Activated CD8-positive, alpha-beta T cell treated with anti-CD3 and anti-CD28 coated beads, Interleukin-2, amount 10 ng/mL, durations not matched to agents 7 days and 5 days (primary cell): ENCODE results near the gene COPS6. TPM values are rescaled to one million over a fixed set of nuclear protein-coding genes. Genes with fewer than 3 reads are reported as not detected.

Experiments used
- ATAC-seq: fragments of 150-1000 bp; cut with Tn5 transposase; one replicate; pipeline ENCODE4 v1.10.0; 2021; ENCODE audit warnings: moderate library complexity
- CTCF ChIA-PET: fragments of 350-600 bp; sonication (Branson Sonifier 250); formaldehyde crosslinking; loops from one replicate; lab custom pipeline; 2021; ENCODE audit warnings: antibody characterized with exemption; lab: Charles Lee
- POLR2A ChIA-PET: fragments of 350-600 bp; sonication (Branson Sonifier 250); formaldehyde crosslinking; loops from one replicate; lab custom pipeline; 2021; ENCODE audit warnings: antibody characterized with exemption; lab: Charles Lee
- DNase-seq: peaks from one replicate; pipeline ENCODE4 v3.0.0-alpha.2; 2020
- H3K27ac Mint-ChIP-seq: one replicate; pipeline ENCODE4 v1.8.0; 2021; ENCODE audit warnings: mild to moderate bottlenecking, mixed read lengths
- H3K27me3 Mint-ChIP-seq: one replicate; pipeline ENCODE4 v1.8.0; 2021; ENCODE audit warnings: low read depth, mixed read lengths
- H3K36me3 Mint-ChIP-seq: one replicate; pipeline ENCODE4 v1.8.0; 2021; ENCODE audit warnings: low read depth, mixed read lengths
- H3K4me1 Mint-ChIP-seq: one replicate; pipeline ENCODE4 v1.8.0; 2021; ENCODE audit warnings: low read depth, mixed read lengths
- H3K4me3 Mint-ChIP-seq: one replicate; pipeline ENCODE4 v1.8.0; 2021; ENCODE audit warnings: mild to moderate bottlenecking, mixed read lengths
- H3K9me3 Mint-ChIP-seq: one replicate; pipeline ENCODE4 v1.8.0; 2022; ENCODE audit warnings: mixed read lengths; ENCODE audit not compliant: insufficient read depth
- total RNA-seq, 2 experiments: library from RNA; stranded (reverse); gene quantifications; one replicate each; pipeline ENCODE4 v1.2.3, GENCODE V29; 2021

Gene COPS6
- total RNA-seq, 2 experiments from 2014 or later = 74.0 to 78.3 TPM

- Mint-ChIP-seq H3K4me3 (no peak overlapping the region), H3K27me3 (no peaks in the 10 kb centered on the region), H3K36me3 (peaks cover 48% of the 10 kb centered on the region), H3K4me1 (peaks cover 10% of the 10 kb centered on the region), H3K9me3 (no peaks in the 10 kb centered on the region), H3K27ac (no peak overlapping the region)
- DNase-seq (no peak), ATAC-seq (no peak)
- ChIA-PET CTCF (interaction anchor here (1.4 kb wide), 1 partner anchor 15 kb away, joined by 3 read pairs; no protein-coding TSS in a partner anchor), POLR2A (interaction anchor here (1.6 kb wide), 1 partner anchor 15 kb away, joined by 5 read pairs; no protein-coding TSS in a partner anchor)
Measured at GRCh38 chr7:100105534-100105933, 16.8 kb downstream of the COPS6 start.

- ATAC-seq (no peak), DNase-seq (no peak)
- Mint-ChIP-seq H3K36me3 (peaks cover 46% of the 10 kb centered on the region), H3K27ac (no peak overlapping the region), H3K9me3 (no peaks in the 10 kb centered on the region), H3K27me3 (no peaks in the 10 kb centered on the region), H3K4me3 (no peak overlapping the region), H3K4me1 (peaks cover 9% of the 10 kb centered on the region)
- ChIA-PET POLR2A (no interaction called here), CTCF (no interaction called here)
Measured at GRCh38 chr7:100106633-100107032, 17.9 kb downstream of the COPS6 start.

- H3K27ac Mint-ChIP-seq = no peak overlapping the region
- no peaks in the 10 kb centered on the region for H3K27me3 Mint-ChIP-seq
- H3K4me1 Mint-ChIP-seq = peaks cover 11% of the 10 kb centered on the region
- CTCF ChIA-PET = no interaction called here
- no peaks in the 10 kb centered on the region for H3K9me3 Mint-ChIP-seq
- no peak overlapping the region for H3K4me3 Mint-ChIP-seq
- ATAC-seq = no peak
- no peak for DNase-seq
- H3K36me3 Mint-ChIP-seq = peaks cover 47% of the 10 kb centered on the region
- POLR2A ChIA-PET = no interaction called here
Measured at GRCh38 chr7:100107125-100107737, 18.5 kb downstream of the COPS6 start.

DNA sequence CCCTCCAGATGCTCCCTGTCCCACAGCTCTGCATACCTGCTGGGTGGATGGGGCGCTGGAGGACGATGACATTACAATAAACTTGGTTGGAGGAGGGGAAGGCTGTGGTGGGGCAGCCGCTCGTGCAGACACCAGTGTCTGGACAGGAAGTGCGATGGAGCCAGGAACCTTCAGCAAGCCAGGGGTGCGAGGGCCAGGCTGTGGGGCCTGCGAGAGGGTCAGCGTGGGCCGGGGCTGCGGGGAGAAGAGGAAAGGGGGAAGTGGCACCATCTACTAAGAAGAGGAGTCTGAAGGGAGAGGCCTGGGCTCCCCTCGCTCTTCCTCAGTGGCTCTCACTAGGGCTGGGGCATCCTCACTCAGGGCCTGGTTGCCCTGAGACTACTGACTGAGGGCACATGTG is 19.1 kb downstream of the COPS6 start:
- ChIA-PET POLR2A (no interaction called here), CTCF (no interaction called here)
- Mint-ChIP-seq H3K27me3 (no peaks in the 10 kb centered on the region), H3K9me3 (no peaks in the 10 kb centered on the region), H3K36me3 (peaks cover 52% of the 10 kb centered on the region), H3K4me3 (no peak overlapping the region), H3K27ac (no peak overlapping the region), H3K4me1 (peaks cover 6% of the 10 kb centered on the region)
- no peak for ATAC-seq
- no peak for DNase-seq

DNA sequence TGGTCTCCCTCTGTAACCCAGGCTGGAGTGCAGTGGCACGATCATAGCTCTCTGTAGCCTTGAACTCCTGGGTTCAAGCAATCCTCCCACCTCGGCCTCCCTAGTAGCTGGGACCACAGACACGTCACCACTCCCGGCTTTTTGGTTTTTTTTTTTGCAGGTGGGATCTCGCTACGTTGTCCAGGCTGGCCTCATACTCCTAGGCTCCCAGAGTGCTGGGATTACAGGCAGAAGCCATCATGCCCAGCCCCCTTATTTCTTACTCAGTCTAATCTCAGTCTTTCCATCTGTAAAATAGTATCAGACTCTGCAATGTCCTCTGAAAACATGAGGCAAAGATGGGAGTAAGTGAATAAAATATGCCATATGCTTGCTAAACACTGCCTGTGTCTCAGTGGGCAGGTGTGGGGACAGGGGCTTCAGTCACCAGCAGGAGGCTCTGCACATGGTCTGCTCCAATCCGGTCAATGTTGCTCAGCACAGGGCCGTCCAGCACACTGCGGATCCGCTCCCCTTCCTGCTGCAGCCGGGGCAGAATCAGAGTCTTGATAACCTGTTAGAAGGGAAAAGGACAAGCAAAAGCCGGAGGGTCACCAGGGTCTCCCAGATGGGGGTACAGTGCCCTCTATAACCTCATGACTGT is 20.9 kb downstream of the COPS6 start:
- ChIA-PET CTCF (no interaction called here), POLR2A (no interaction called here)
- peaks cover 5% of the 10 kb centered on the region for H3K4me1 Mint-ChIP-seq
- H3K27ac Mint-ChIP-seq = no peak overlapping the region
- no peak overlapping the region for H3K4me3 Mint-ChIP-seq
- peaks cover 48% of the 10 kb centered on the region for H3K36me3 Mint-ChIP-seq
- no peaks in the 10 kb centered on the region for H3K9me3 Mint-ChIP-seq
- DNase-seq (no peak), ATAC-seq (no peak)
- H3K27me3 Mint-ChIP-seq = no peaks in the 10 kb centered on the region

DNA sequence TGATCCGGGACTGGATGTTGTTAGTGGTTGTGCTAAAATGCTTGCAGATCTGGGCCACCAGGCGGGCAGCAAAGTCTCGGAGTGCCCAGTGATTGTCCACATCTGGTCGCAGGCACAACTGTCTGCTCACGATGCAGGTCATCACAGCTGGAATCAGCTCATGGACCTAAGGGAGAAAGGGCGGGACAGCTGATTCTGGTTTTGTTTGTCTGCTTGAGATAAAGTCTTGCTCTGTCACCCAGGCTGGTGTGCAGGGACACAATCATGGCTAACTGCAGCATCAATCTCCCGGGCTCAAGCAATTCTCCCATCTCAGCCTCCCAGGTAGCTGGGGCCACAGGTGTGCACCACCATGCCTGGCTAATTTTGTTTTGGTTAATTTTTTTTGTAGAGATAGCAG is 22.4 kb downstream of the COPS6 start:
- ChIA-PET CTCF (no interaction called here), POLR2A (interaction anchor here (1.0 kb wide), 1 partner anchor 9 kb away, joined by 4 read pairs; the partner anchor contains the start of gene AP4M1)
- Mint-ChIP-seq H3K27ac (no peak overlapping the region), H3K4me3 (no peak overlapping the region), H3K27me3 (no peaks in the 10 kb centered on the region), H3K9me3 (no peaks in the 10 kb centered on the region), H3K4me1 (peaks cover 5% of the 10 kb centered on the region), H3K36me3 (peaks cover 46% of the 10 kb centered on the region)
- DNase-seq = no peak
- no peak for ATAC-seq

DNA sequence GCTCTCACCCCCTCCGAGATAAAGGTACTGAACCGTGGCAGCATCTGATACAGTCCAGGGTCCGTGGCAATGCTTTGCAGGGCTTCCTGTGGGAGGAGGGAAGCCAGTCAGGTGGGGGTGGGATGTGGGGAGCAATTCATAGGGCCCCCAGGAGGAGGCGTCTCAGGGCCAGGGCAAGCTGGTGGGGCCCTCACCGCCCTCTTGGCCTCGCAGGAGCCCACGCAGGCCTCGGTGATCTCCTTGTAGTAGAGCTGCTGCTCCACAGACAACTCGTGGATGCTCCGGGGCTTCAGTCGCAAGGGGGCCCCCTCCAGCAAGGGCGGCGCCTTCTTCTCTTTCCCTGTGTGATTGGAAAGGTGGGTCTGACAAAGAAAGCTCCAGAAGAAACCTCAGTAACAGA is 23.1 kb downstream of the COPS6 start:
- ChIA-PET CTCF (no interaction called here), POLR2A (no interaction called here)
- DNase-seq (no peak), ATAC-seq (no peak)
- Mint-ChIP-seq H3K27ac (no peak overlapping the region), H3K4me3 (no peak overlapping the region), H3K4me1 (peaks cover 5% of the 10 kb centered on the region), H3K9me3 (no peaks in the 10 kb centered on the region), H3K36me3 (peaks cover 46% of the 10 kb centered on the region), H3K27me3 (no peaks in the 10 kb centered on the region)

DNA sequence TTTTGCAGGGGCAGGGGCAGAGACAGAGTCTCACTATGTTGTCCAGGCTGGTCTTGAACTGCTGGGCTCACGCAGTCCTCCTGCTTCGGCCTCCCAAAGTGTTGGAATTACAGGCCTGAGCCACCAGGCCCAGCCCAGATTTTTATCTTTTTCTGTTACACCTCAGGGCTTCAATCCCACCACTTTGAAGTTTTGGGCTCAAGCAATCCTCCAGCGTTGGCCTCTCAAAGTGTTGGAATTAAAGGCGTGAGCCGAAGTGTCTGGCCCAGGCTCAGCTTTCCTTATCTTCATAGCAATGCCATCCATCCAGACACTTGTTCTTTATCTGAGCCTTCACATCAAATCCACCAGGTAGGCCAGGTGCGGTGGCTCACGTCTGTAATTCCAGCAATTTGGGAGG is 26.3 kb downstream of the COPS6 start:
- Mint-ChIP-seq H3K4me3 (no peak overlapping the region), H3K36me3 (peaks cover 34% of the 10 kb centered on the region), H3K4me1 (peaks cover 11% of the 10 kb centered on the region), H3K27me3 (no peaks in the 10 kb centered on the region), H3K27ac (no peak overlapping the region), H3K9me3 (no peaks in the 10 kb centered on the region)
- ChIA-PET POLR2A (interaction anchor here (1.2 kb wide), 1 partner anchor 14 kb away, joined by 4 read pairs; the partner anchor contains the start of genes AP4M1 and MCM7), CTCF (no interaction called here)
- DNase-seq (no peak), ATAC-seq (no peak)

DNA sequence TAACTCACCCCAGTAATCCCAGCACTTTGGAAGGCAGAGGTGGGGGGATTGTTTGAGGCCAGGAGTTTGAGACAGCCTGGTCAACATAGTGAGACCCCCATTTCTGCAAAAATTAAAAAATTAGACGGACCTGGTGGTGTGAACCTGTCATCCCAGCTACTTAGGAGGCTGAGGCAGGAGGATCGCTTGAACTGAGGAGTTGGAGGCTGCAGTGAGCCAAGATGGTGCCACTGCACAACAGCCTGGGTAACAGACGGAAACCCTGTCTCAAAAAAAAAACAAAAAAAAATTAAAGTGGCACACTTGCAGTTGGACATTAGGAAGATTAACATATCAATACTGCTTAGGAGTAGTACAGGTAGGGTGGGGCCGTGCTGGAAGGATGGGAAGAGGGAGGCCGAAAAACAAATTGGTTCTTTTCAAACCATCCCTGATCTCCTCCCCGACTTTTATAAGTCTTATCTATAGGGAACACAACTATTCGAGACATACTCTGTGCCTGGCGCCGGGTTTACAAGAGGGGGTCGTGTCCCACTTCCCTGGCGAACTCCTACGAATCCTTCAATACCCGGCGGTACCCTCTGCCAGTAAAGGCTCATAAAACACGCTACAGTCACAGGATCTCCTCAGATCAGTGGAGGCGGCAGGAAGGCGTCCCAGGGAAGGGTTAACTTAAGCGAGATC is 29.8 kb downstream of the COPS6 start:
- no peaks in the 10 kb centered on the region for H3K27me3 Mint-ChIP-seq
- ChIA-PET CTCF (interaction anchor here (1.8 kb wide), 1 partner anchor 17 kb away, joined by 4 read pairs; the partner anchor contains the start of gene AP4M1), POLR2A (no interaction called here)
- peak overlapping the region; percentile 95 for H3K27ac Mint-ChIP-seq
- ATAC-seq (no peak), DNase-seq (no peak)
- H3K4me1 Mint-ChIP-seq = peaks cover 19% of the 10 kb centered on the region
- peaks cover 36% of the 10 kb centered on the region for H3K36me3 Mint-ChIP-seq
- peak overlapping the region; percentile 93 for H3K4me3 Mint-ChIP-seq
- no peaks in the 10 kb centered on the region for H3K9me3 Mint-ChIP-seq

GRCh38 chr7:100119072-100119969 is 30.6 kb downstream of the COPS6 start, which contains the start of the genes CNPY4 and TAF6:
TSS of gene CNPY4 (plus strand) at chr7:100119634. CDS start at chr7:100119745, 111 bp downstream.
TSS of gene TAF6 (minus strand) at chr7:100119358. CDS start at chr7:100114209, 5,149 bp downstream.
- H3K27ac Mint-ChIP-seq = peak within 1 kb of the TSS; percentile 95
- POLR2A ChIA-PET = interaction anchor here (1.0 to 3.1 kb wide), 4 partner anchors 14 to 310 kb away, joined by 4 to 34 read pairs (median 5); partner anchors contain the start of genes AP4M1, MCM7, PVRIG and ZCWPW1
- peak within 1 kb of the TSS; percentile 93 for H3K4me3 Mint-ChIP-seq
- CTCF ChIA-PET = interaction anchor here (0.7 to 2.0 kb wide), 8 partner anchors 9 to 289 kb away, joined by 3 to 11 read pairs (median 4); partner anchors contain the start of genes AP4M1 and MCM7
- H3K36me3 Mint-ChIP-seq = peaks cover 37% of the 10 kb centered on the region
- H3K27me3 Mint-ChIP-seq = no peaks in the 10 kb centered on the region
- peaks cover 23% of the 10 kb centered on the region for H3K4me1 Mint-ChIP-seq
- H3K9me3 Mint-ChIP-seq = no peaks in the 10 kb centered on the region
- DNase-seq (peak; percentile 96), ATAC-seq (peak; percentile 77)
